GM13976 (cell line): Measurements from ENCODE around the gene ACSF3.

Experiments used
- DNase-seq: peaks from one replicate; pipeline ENCODE4 v3.0.0; 2012; ENCODE audit warnings: low spot score
- CTCF ChIP-seq: IDR thresholded peaks from 2 replicates; pipeline ENCODE4 v1.5.1; 2012; ENCODE audit warnings: borderline replicate concordance, mild to moderate bottlenecking; ENCODE audit not compliant: insufficient read depth; ENCODE audit errors: extremely low read depth, missing control alignments, control extremely low read depth
- in situ Hi-C: fragments of 300-500 bp; cut with MboI; formaldehyde crosslinking; loops from one replicate; pipeline ENCODE4 v1.12.0; 2022; ENCODE audit warnings: low sequenced_read_pairs, mixed read lengths, inconsistent platforms; ENCODE audit not compliant: unreplicated experiment

The ACSF3 gene

GRCh38 chr16:89055894-89056555 lies 37.6 kb upstream of the ACSF3 start:
- no peak for DNase-seq
- in situ Hi-C loops = no loop called here
- TF ChIP-seq CTCF = no peak

- no peak for TF ChIP-seq CTCF
Observed at GRCh38 chr16:89056592-89056991, 37.1 kb upstream of the ACSF3 start.

GRCh38 chr16:89057738-89058137 lies 35.9 kb upstream of the ACSF3 start:
- DNase-seq = no peak
- in situ Hi-C loops = no loop called here
- TF ChIP-seq CTCF = no peak

More at GRCh38 chr16:89056592-89056991, 37.1 kb upstream of the ACSF3 start:
- DNase-seq = no peak
- in situ Hi-C loops = no loop called here

- in situ Hi-C loops = no loop called here
- DNase-seq = no peak
- no peak for TF ChIP-seq CTCF
Observed at GRCh38 chr16:89058812-89059211, 34.8 kb upstream of the ACSF3 start.

- TF ChIP-seq CTCF = no peak
- in situ Hi-C loops = no loop called here
- DNase-seq = peak; percentile 84
Observed at GRCh38 chr16:89060207-89060794, 33.4 kb upstream of the ACSF3 start.

- TF ChIP-seq CTCF = no peak
- in situ Hi-C loops = no loop called here
- DNase-seq = no peak
Observed at GRCh38 chr16:89061086-89061485, 32.6 kb upstream of the ACSF3 start.
